H1 (cell line): Measurements from ENCODE around the gene RCAN2. TPM values are rescaled to one million over a fixed set of nuclear protein-coding genes. Genes with fewer than 3 reads are reported as not detected.

ENCODE experiments used
- CTCF ChIA-PET: fragments of 300-600 bp; sonication (Branson Sonifier 250); formaldehyde crosslinking; loops from one replicate; lab custom pipeline; 2021; ENCODE audit not compliant: partially characterized antibody; lab: Charles Lee
- POLR2A ChIA-PET: fragments of 300-600 bp; sonication (Branson Sonifier 250); formaldehyde crosslinking; loops from one replicate; lab custom pipeline; 2021; ENCODE audit warnings: inconsistent platforms; ENCODE audit not compliant: partially characterized antibody; lab: Charles Lee
- DNase-seq, 2 experiments: peaks; one replicate each; pipeline versions ENCODE4 v3.0.0 to v3.0.0-alpha.2; 2010 to 2022; ENCODE audit warnings: low spot score in 2 of 2, low read depth in 1 of 2, mixed read lengths in 1 of 2
- FAIRE-seq: peaks from 2 replicates; lab custom pipeline; 2011; peaks lifted over from hg19 to GRCh38; lab: Jason Lieb, UNC
- H2AFZ ChIP-seq: 2 replicates; pipeline ENCODE4 v1.8.1; 2012; ENCODE audit warnings: low read length, inconsistent platforms
- H2AK5ac ChIP-seq: 2 replicates; pipeline ENCODE4 v1.6.1; 2013; ENCODE audit warnings: low read depth, low read length
- H2BK120ac ChIP-seq: replicated peaks from 2 replicates; pipeline ENCODE3; 2013; ENCODE audit warnings: low read depth, low read length, inconsistent platforms
- H2BK12ac ChIP-seq: 2 replicates; pipeline ENCODE4 v1.6.1; 2013; ENCODE audit warnings: low read depth, low read length
- H2BK15ac ChIP-seq: 2 replicates; pipeline ENCODE4 v1.6.1; 2013; ENCODE audit warnings: low read length
- H2BK20ac ChIP-seq: 2 replicates; pipeline ENCODE4 v1.6.1; 2013; ENCODE audit warnings: low read length
- H2BK5ac ChIP-seq: 2 replicates; pipeline ENCODE4 v1.6.1; 2013; ENCODE audit warnings: low read depth, low read length
- H3K14ac ChIP-seq: 2 replicates; pipeline ENCODE4 v1.6.1; 2013; ENCODE audit warnings: inconsistent platforms; ENCODE audit not compliant: insufficient read length
- H3K18ac ChIP-seq: 2 replicates; pipeline ENCODE4 v1.6.1; 2013; ENCODE audit warnings: low read length; ENCODE audit errors: extremely low read depth
- H3K23ac ChIP-seq: 2 replicates; pipeline ENCODE4 v1.6.1; 2013; ENCODE audit warnings: inconsistent platforms; ENCODE audit not compliant: insufficient read length
- H3K23me2 ChIP-seq: 2 replicates; pipeline ENCODE4 v1.6.1; 2013; ENCODE audit warnings: low read depth, low read length
- H3K27ac ChIP-seq: 2 replicates; pipeline ENCODE4 v1.6.1; 2011; ENCODE audit warnings: low read depth, low read length, inconsistent platforms
- H3K27me3 ChIP-seq, 4 experiments: replicated peaks in 1 of 4; 1 replicate in 1 of 4; 2 replicates in 3 of 4; pipeline versions ENCODE4 v1.6.1 to v1.8.1; 2011 to 2013; ENCODE audit warnings: low read length in 3 of 4, mild to moderate bottlenecking in 3 of 4, inconsistent platforms in 2 of 4, mixed read lengths in 2 of 4, moderate library complexity in 1 of 4; ENCODE audit not compliant: control insufficient read depth in 3 of 4, insufficient read depth in 3 of 4; ENCODE audit errors: extremely low read depth in 1 of 4
- H3K36me3 ChIP-seq, 4 experiments: 2 replicates each; pipeline versions ENCODE4 v1.6.1 to v1.8.1; 2011 to 2013; ENCODE audit warnings: mild to moderate bottlenecking in 4 of 4, low read length in 3 of 4, moderate library complexity in 2 of 4, control low read depth in 1 of 4, inconsistent platforms in 1 of 4; ENCODE audit not compliant: insufficient read depth in 4 of 4, control insufficient read depth in 2 of 4
- H3K4ac ChIP-seq: replicated peaks from 2 replicates; pipeline ENCODE3; 2013; ENCODE audit warnings: low read length, low read depth, mixed read lengths, inconsistent platforms; ENCODE audit not compliant: insufficient read length
- H3K4me1 ChIP-seq, 4 experiments: replicated peaks in 1 of 4; 1 replicate in 1 of 4; 2 replicates in 3 of 4; pipeline versions ENCODE4 v1.6.1 to v1.8.1; 2011 to 2013; ENCODE audit warnings: low read length in 3 of 4, inconsistent platforms in 2 of 4, mixed read lengths in 1 of 4; ENCODE audit not compliant: insufficient read depth in 4 of 4, control insufficient read depth in 3 of 4
- H3K4me2 ChIP-seq, 2 experiments: 2 replicates each; pipeline versions ENCODE4 v1.6.1 to v1.8.1; 2011 to 2013; ENCODE audit warnings: low read depth in 2 of 2, low read length in 2 of 2, control low read depth in 1 of 2, inconsistent platforms in 1 of 2, mild to moderate bottlenecking in 1 of 2; ENCODE audit not compliant: insufficient read depth in 1 of 2
- H3K4me3 ChIP-seq, 4 experiments: fragments of 200-600, 300-600 bp in 1 of 4; sonication (generic), shearing (Covaris generic), sonication (Bioruptor Twin) in 1 of 4; 2 replicates each; pipeline versions ENCODE4 v1.5.1 to v1.8.1; 2011 to 2016; ENCODE audit warnings: low read length in 4 of 4, low read depth in 3 of 4, control low read depth in 2 of 4, inconsistent platforms in 2 of 4, mild to moderate bottlenecking in 2 of 4, mixed read lengths in 1 of 4, moderate library complexity in 1 of 4; ENCODE audit not compliant: insufficient read depth in 2 of 4; ENCODE audit errors: extremely low read depth in 1 of 4
- H3K56ac ChIP-seq: replicated peaks from 2 replicates; pipeline ENCODE3; 2013; ENCODE audit warnings: low read depth, mild to moderate bottlenecking, mixed read lengths, low read length, inconsistent platforms; ENCODE audit not compliant: insufficient read length
- H3K79me1 ChIP-seq: 2 replicates; pipeline ENCODE4 v1.6.1; 2013; ENCODE audit warnings: low read depth, low read length, control low read depth
- H3K79me2 ChIP-seq, 2 experiments: 2 replicates each; pipeline versions ENCODE4 v1.6.1 to v1.8.1; 2012 to 2013; ENCODE audit warnings: low read length in 2 of 2, mild to moderate bottlenecking in 2 of 2, inconsistent platforms in 1 of 2; ENCODE audit not compliant: insufficient read depth in 2 of 2, control insufficient read depth in 1 of 2
- H3K9ac ChIP-seq, 4 experiments: replicated peaks in 1 of 4; 1 replicate in 1 of 4; 2 replicates in 3 of 4; pipeline versions ENCODE4 v1.6.1 to v1.8.1; 2011 to 2013; ENCODE audit warnings: low read depth in 3 of 4, low read length in 3 of 4, control low read depth in 2 of 4, mild to moderate bottlenecking in 2 of 4, moderate library complexity in 2 of 4, inconsistent platforms in 1 of 4; ENCODE audit errors: extremely low read depth in 1 of 4
- H3K9me3 ChIP-seq, 2 experiments: 2 replicates each; pipeline versions ENCODE4 v1.6.1 to v1.8.1; 2012 to 2013; ENCODE audit warnings: mild to moderate bottlenecking in 2 of 2, moderate library complexity in 2 of 2, control low read depth in 1 of 2, inconsistent platforms in 1 of 2, low read depth in 1 of 2, low read length in 1 of 2, mixed read lengths in 1 of 2; ENCODE audit not compliant: insufficient read depth in 2 of 2
- H4K20me1 ChIP-seq, 2 experiments: replicated peaks in 1 of 2; 2 replicates each; pipeline versions ENCODE3 to v1.8.1; 2011 to 2013; ENCODE audit warnings: inconsistent platforms in 2 of 2, low read length in 2 of 2, mild to moderate bottlenecking in 1 of 2; ENCODE audit not compliant: insufficient read depth in 2 of 2, control insufficient read depth in 1 of 2
- H4K5ac ChIP-seq: 2 replicates; pipeline ENCODE4 v1.6.1; 2013; ENCODE audit warnings: low read length, low read depth, mixed read lengths, inconsistent platforms; ENCODE audit not compliant: insufficient read length
- H4K8ac ChIP-seq: 2 replicates; pipeline ENCODE4 v1.8.0; 2013; ENCODE audit warnings: mild to moderate bottlenecking, moderate library complexity, low read length, inconsistent platforms; ENCODE audit not compliant: insufficient read depth; ENCODE audit errors: extremely low read depth
- H4K91ac ChIP-seq: replicated peaks from 2 replicates; pipeline ENCODE3; 2013; ENCODE audit warnings: low read length, mixed read lengths, inconsistent platforms; ENCODE audit not compliant: insufficient read length
- CBX8 ChIP-seq: fragments of 300-800, 300-1000 bp; sonication (generic); IDR thresholded peaks from 2 replicates; pipeline ENCODE4 v1.7.1; 2016; ENCODE audit warnings: low read depth, low read length, borderline replicate concordance
- SP1 ChIP-seq: IDR thresholded peaks from 2 replicates; pipeline ENCODE4 v1.6.1; 2011; ENCODE audit warnings: low read depth, low read length
- ZNF274 ChIP-seq: IDR thresholded peaks from 2 replicates; pipeline ENCODE4 v1.7.0; 2012; ENCODE audit warnings: low read length, borderline replicate concordance; ENCODE audit errors: extremely low read depth
- WGBS, 2 experiments: shearing (Covaris generic) in 1 of 2; methylation state at CpG; one replicate each; pipeline versions ENCODE4 v1.1.6 to v1.1.7; 2013 to 2015; ENCODE audit warnings: low lambda C conversion rate in 2 of 2, mixed read lengths in 2 of 2, inconsistent platforms in 1 of 2, low coverage in 1 of 2, missing lambda C conversion rate in 1 of 2; ENCODE audit not compliant: insufficient replicate concordance in 2 of 2, insufficient coverage in 1 of 2, insufficient read length in 1 of 2; ENCODE audit errors: extremely low coverage in 1 of 2, missing lambda C conversion rate in 1 of 2; 5-methylcytosine and 5-hydroxymethylcytosine counted together
- polyA plus RNA-seq, 7 experiments: library from polyadenylated mRNA; depleted of rRNA in 3 of 7; stranded (reverse) in 5 of 7; unstranded in 2 of 7; fragments of >200 nt in 5 of 7; fragments of 200-250 nt in 2 of 7; gene quantifications; 1 replicate in 5 of 7; 2 replicates in 1 of 7; 4 replicates in 1 of 7; pipeline versions ENCODE4 v1.2.1 to v1.2.3, GENCODE V29; 2011 to 2013; ENCODE audit warnings: missing spikeins in 2 of 7, mixed read lengths in 2 of 7
- total RNA-seq: library from RNA; stranded (reverse); fragmentation: NEBNext Ultra II Directional; extraction: Animal tissue kit (Norgen Biotek cat#: 25700); gene quantifications from 2 replicates; pipeline ENCODE4 v1.2.1, GENCODE V29; 2021

RCAN2 gene
- total and polyA plus RNA-seq, 2 of the 8 experiments (the other 6 are each of a cell fraction or from before 2014, with no cell fraction given): 5.0 to 8.5 TPM

DNA sequence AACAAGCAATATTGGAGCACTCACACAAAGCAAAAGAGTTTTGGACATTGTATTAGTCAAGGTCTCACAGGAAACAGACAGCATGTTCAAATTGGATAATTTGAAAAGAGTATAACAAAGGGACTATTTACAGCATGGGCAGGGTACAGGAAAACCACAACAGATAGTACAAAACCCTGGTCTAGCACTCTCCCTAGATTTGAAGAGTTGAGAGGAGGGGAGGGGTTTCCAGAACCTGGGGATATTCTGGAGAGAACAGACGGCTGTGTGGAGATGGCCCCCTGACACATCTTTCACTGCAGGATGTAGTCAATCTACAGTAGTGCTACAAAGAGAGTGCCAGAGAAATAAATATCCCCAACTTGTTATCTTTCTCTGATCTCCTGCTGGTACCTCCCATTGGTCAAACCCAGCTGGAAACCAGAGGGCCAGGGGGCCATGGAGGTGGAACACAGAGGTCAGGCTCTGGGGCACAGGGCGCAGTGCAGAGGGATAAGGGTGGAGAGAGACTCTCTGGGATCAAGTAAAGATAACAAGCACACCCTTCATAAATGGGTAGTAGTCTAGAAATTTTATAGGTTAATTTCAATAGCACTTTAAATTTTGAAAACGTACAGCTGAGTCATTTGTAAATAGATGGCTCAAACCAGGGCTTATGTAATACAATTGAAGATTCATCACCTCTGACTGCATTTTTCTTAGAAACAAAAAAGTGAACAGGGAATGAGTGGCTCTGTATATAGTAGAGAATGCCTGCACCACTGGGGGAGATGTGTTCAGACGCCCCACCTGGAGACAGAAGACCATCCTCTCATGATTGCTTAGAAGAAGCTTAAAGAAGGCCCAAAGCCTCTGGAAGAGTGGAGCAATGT lies 25.7 kb downstream of the RCAN2 start:
- Histone ChIP-seq H4K20me1 (no peaks in the 10 kb centered on the region), H2AFZ (no peak overlapping the region), H4K8ac (no peak overlapping the region), H4K91ac (no peak overlapping the region), H3K4me3 (no peak overlapping the region), H2BK12ac (no peak overlapping the region), H3K23me2 (no peaks in the 10 kb centered on the region), H3K9ac (no peak overlapping the region), H3K4ac (no peak overlapping the region), H2BK120ac (no peak overlapping the region), H3K23ac (no peak overlapping the region), H3K56ac (no peak overlapping the region), H3K79me1 (no peaks in the 10 kb centered on the region), H4K5ac (no peak overlapping the region), H3K27ac (no peak overlapping the region), H3K18ac (no peak overlapping the region), H3K27me3 (no peaks in the 10 kb centered on the region), H2BK15ac (no peak overlapping the region), H2AK5ac (no peak overlapping the region), H2BK5ac (no peak overlapping the region), H3K79me2 (no peaks in the 10 kb centered on the region), H3K36me3 (no peaks in the 10 kb centered on the region; a peak in 1 of 8 replicates), H3K9me3 (no peaks in the 10 kb centered on the region), H2BK20ac (no peak overlapping the region), H3K4me2 (0 out of 4 replicates have a peak overlapping the region, but pooled peaks of 1 of the 2 experiments have one; percentile 3), H3K14ac (no peak overlapping the region), H3K4me1 (peaks cover 1 to 11% (median 6%) of the 10 kb centered on the region in 4 experiments; a peak in 6 of 7 replicates)
- WGBS, 2 experiments: 78% methylated on average over 4 of the region's 4 CpGs; no CpG with 5 or more reads in 1 of the 2 experiments
- FAIRE-seq (no peak), DNase-seq (no peak)
- ChIA-PET POLR2A (interaction anchor here (2.0 kb wide), 1 partner anchor 12 kb away, joined by 5 read pairs; no protein-coding TSS in a partner anchor), CTCF (interaction anchor here (0.7 to 2.0 kb wide), 5 partner anchors 8 to 525 kb away, joined by 3 to 9 read pairs (median 7); partner anchors contain the start of gene RCAN2)
- TF ChIP-seq SP1 (no peak), ZNF274 (no peak), CBX8 (no peak)
